Esophagus (tissue), 2 donors: Measurements from ENCODE around the gene ZSCAN5A. TPM values are rescaled to one million over a fixed set of nuclear protein-coding genes. Genes with fewer than 3 reads are reported as not detected.

ENCODE experiments used
- H3K27ac ChIP-seq, 2 donors: one replicate each; pipeline ENCODE4 v1.5.1; 2013; ENCODE audit warnings: low read depth in 2 of 2, mild to moderate bottlenecking in 2 of 2, inconsistent platforms in 1 of 2, low read length in 1 of 2, moderate library complexity in 1 of 2
- H3K27me3 ChIP-seq, 2 donors: one replicate each; pipeline ENCODE4 v1.6.1; 2013; ENCODE audit warnings: low read length in 2 of 2, control low read depth in 1 of 2, mild to moderate bottlenecking in 1 of 2; ENCODE audit not compliant: insufficient read depth in 2 of 2, control insufficient read depth in 1 of 2
- H3K36me3 ChIP-seq, 2 donors: one replicate each; pipeline ENCODE4 v1.6.1; 2013; ENCODE audit warnings: low read length in 1 of 2; ENCODE audit not compliant: control insufficient read depth in 2 of 2, insufficient read depth in 2 of 2
- H3K4me1 ChIP-seq, 2 donors: one replicate each; pipeline ENCODE4 v1.6.1; 2013; ENCODE audit warnings: low read length in 1 of 2; ENCODE audit not compliant: control insufficient read depth in 2 of 2, insufficient read depth in 2 of 2
- H3K4me3 ChIP-seq, 2 donors: one replicate each; pipeline ENCODE4 v1.5.1; 2013; ENCODE audit warnings: low read length in 2 of 2, mild to moderate bottlenecking in 2 of 2, low read depth in 1 of 2, moderate library complexity in 1 of 2
- H3K9me3 ChIP-seq, 2 donors: one replicate each; pipeline ENCODE4 v1.6.1; 2013; ENCODE audit warnings: mild to moderate bottlenecking in 2 of 2, low read depth in 1 of 2, low read length in 1 of 2, moderate library complexity in 1 of 2; ENCODE audit not compliant: control insufficient read depth in 2 of 2, insufficient read depth in 1 of 2
- WGBS, 2 donors: extraction: QIAGEN DNeasy Blood & Tissue Kit; methylation state at CpG; one replicate each; pipeline ENCODE4 v1.1.7; 2013; 5-methylcytosine and 5-hydroxymethylcytosine counted together
- polyA plus RNA-seq, 2 donors: library from polyadenylated mRNA; stranded (reverse); fragments of 200-250 nt; gene quantifications; one replicate each; pipeline ENCODE4 v1.2.3, GENCODE V29; 2013
- donor health status: healthy with polysubstance abuse.
- donor health status: Bipolar disorder and iron deficiency.

Gene ZSCAN5A
- polyA plus RNA-seq, 2 donors: 3.8 to 3.9 TPM

- Histone ChIP-seq H3K4me1 (peaks cover 0 to under 1% of the 10 kb centered on the region in 2 donors), H3K36me3 (peaks cover 0 to 4% of the 10 kb centered on the region in 2 donors), H3K9me3 (no peaks in the 10 kb centered on the region), H3K27me3 (no peaks in the 10 kb centered on the region), H3K4me3 (no peak overlapping the region), H3K27ac (no peak overlapping the region)
Observed at GRCh38 chr19:56290104-56290503, 24.5 kb downstream of the ZSCAN5A start.

DNA sequence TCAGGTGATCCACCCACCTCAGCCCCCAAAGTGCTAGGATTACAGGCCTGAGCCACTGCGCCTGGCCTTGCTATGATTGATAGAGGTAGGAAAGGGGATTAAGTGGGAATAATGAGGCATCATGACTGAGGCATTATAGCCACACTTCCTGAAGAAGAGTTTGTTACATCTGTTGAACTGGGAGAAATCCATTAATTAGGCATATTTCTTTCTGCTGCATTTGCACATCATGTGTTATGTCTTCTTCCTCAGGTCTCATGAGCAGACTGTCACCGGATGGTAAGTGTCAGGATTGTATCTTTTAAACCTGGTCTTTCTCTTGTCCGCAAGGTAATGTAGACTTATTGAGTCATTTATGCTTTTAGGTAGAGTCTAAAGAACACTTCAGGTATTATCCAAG, 29.9 kb downstream of the ZSCAN5A start:
- WGBS, 2 donors: 93 to 95% methylated on average over 3 of the region's 3 CpGs
- H3K4me3 ChIP-seq: no peak overlapping the region
- no peaks in the 10 kb centered on the region for H3K9me3 ChIP-seq
- no peaks in the 10 kb centered on the region for H3K4me1 ChIP-seq
- H3K27ac ChIP-seq: no peak overlapping the region
- H3K27me3 ChIP-seq: no peaks in the 10 kb centered on the region
- H3K36me3 ChIP-seq: no peaks in the 10 kb centered on the region

- Histone ChIP-seq H3K36me3 (no peaks in the 10 kb centered on the region), H3K4me3 (no peak overlapping the region), H3K9me3 (no peaks in the 10 kb centered on the region), H3K27ac (no peak overlapping the region), H3K27me3 (no peaks in the 10 kb centered on the region), H3K4me1 (no peaks in the 10 kb centered on the region)
- 93 to 97% methylated on average over 4 of the region's 4 CpGs for WGBS, 2 donors
Observed at GRCh38 chr19:56282809-56283208, 31.8 kb downstream of the ZSCAN5A start.

DNA sequence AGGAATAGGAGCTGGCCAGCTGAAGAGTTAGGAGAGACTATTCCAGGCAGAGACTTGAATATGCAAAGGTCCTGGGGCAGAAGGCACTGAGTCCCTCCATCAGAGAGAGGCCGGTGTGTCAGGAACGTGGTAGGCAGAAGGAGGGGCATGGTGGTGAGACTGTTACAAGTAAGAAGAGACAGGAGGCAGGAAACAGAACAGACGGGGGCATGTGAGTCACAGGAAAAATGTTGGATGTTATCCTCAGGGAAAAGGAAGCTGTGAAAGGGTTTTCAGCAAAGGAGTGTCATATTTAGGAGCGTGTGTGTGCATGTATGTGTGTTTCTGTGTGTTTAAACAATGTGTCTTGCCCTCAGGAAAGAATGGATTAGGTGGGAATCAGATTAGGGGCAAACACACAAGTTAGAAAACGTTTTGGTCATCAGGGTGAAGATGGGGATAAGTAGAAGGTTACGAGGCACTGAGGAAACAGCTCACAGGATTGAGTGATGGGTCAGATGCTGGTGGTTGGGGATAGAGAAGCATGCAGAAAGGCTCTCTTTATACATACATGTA, 41.0 kb downstream of the ZSCAN5A start:
- no peaks in the 10 kb centered on the region for H3K4me1 ChIP-seq
- H3K4me3 ChIP-seq: no peak overlapping the region
- no peaks in the 10 kb centered on the region for H3K9me3 ChIP-seq
- H3K27ac ChIP-seq: no peak overlapping the region
- 49 to 53% methylated on average over 6 of the region's 6 CpGs for WGBS, 2 donors
- no peaks in the 10 kb centered on the region for H3K36me3 ChIP-seq
- H3K27me3 ChIP-seq: no peaks in the 10 kb centered on the region

DNA sequence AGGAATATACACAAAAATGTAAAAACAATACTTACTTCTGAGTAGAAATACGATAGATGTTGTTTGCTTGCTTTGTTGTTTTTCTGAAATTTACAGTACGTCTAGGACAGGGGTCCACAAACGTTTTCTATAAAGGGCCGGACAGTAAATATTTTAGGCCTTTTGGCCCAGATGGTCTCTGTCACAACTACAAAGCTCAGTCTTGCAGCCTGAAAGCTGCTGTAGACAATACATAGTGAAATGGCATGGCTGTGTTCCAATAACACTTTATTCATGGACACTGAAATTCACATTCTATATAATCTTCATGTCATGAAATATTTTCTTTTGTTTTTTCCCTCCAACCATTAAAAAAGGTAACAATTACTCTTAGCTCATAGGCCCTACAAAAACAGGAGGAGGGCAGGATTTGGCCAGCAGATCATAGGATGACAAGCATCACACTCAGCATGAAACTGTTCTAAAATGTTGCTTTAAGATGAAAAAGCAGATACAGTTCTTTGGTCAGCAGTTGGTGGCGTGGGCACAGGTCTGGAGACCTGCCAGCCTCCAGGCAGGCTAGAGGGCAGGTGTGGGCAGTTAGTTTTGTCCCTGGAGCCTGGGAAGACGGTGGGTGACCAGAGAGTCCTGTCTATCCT, 42.4 kb downstream of the ZSCAN5A start, which contains the start of gene EDDM13:
TSS of gene EDDM13 (plus strand) at position 588 of the 638 bp plus-strand sequence. CDS start 87 bp downstream, outside the sequence.
- 79 to 82% methylated on average over 6 of the region's 6 CpGs for WGBS, 2 donors

GRCh38 chr19:56271151-56271550, 43.5 kb downstream of the ZSCAN5A start:
- Histone ChIP-seq H3K36me3 (no peaks in the 10 kb centered on the region), H3K27ac (no peak overlapping the region), H3K27me3 (no peaks in the 10 kb centered on the region), H3K4me1 (no peaks in the 10 kb centered on the region), H3K4me3 (no peak overlapping the region), H3K9me3 (no peaks in the 10 kb centered on the region)
- WGBS, 2 donors: 73 to 76% methylated on average over 6 of the region's 6 CpGs

More for the DNA sequence above, 42.4 kb downstream of the ZSCAN5A start, which contains the start of gene EDDM13:
- Histone ChIP-seq H3K9me3 (no peaks in the 10 kb centered on the region), H3K27ac (no peak within 1 kb of the TSS), H3K4me3 (no peak within 1 kb of the TSS), H3K4me1 (no peaks in the 10 kb centered on the region), H3K27me3 (no peaks in the 10 kb centered on the region), H3K36me3 (no peaks in the 10 kb centered on the region)

- Histone ChIP-seq H3K9me3 (no peaks in the 10 kb centered on the region), H3K27ac (no peak overlapping the region), H3K27me3 (no peaks in the 10 kb centered on the region), H3K36me3 (no peaks in the 10 kb centered on the region), H3K4me1 (no peaks in the 10 kb centered on the region), H3K4me3 (no peak overlapping the region)
- WGBS, 2 donors: 78 to 86% methylated on average over 3 of the region's 3 CpGs
Observed at GRCh38 chr19:56270676-56271075, 44.0 kb downstream of the ZSCAN5A start.

DNA sequence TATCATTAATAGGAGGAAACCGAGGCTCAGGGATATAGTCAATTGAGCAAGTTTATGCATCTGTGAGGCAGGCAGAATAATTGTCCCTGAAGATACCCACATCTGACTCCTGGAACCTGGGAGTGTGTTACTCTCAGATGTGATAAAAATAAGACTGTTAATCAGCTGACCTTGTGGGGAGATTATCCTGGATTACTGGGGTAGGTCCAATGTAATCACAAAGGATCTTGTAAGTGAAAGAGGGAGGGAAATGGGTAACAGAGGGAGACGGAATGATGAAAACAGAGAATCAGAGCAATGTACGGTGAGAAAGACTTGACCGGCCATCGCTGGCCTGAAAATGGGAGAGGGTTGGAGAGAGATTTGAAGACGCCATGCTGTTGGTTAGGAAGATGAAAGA, 45.3 kb downstream of the ZSCAN5A start:
- WGBS, 2 donors: 83 to 89% methylated on average over 6 of the region's 6 CpGs
- Histone ChIP-seq H3K4me1 (no peaks in the 10 kb centered on the region), H3K27me3 (no peaks in the 10 kb centered on the region), H3K4me3 (no peak overlapping the region), H3K9me3 (no peaks in the 10 kb centered on the region), H3K27ac (no peak overlapping the region), H3K36me3 (no peaks in the 10 kb centered on the region)

GRCh38 chr19:56266051-56266450, 48.6 kb downstream of the ZSCAN5A start:
- Histone ChIP-seq H3K27me3 (no peaks in the 10 kb centered on the region), H3K27ac (no peak overlapping the region), H3K4me3 (no peak overlapping the region), H3K36me3 (no peaks in the 10 kb centered on the region), H3K4me1 (no peaks in the 10 kb centered on the region), H3K9me3 (no peaks in the 10 kb centered on the region)
- 50 to 63% methylated on average over 3 of the region's 3 CpGs for WGBS, 2 donors

GRCh38 chr19:56263319-56263718, 51.3 kb downstream of the ZSCAN5A start:
- no peaks in the 10 kb centered on the region for H3K4me1 ChIP-seq
- H3K27ac ChIP-seq: no peak overlapping the region
- no peak overlapping the region for H3K4me3 ChIP-seq
- no peaks in the 10 kb centered on the region for H3K9me3 ChIP-seq
- H3K27me3 ChIP-seq: no peaks in the 10 kb centered on the region
- H3K36me3 ChIP-seq: no peaks in the 10 kb centered on the region
- 92 to 94% methylated on average over 5 of the region's 5 CpGs for WGBS, 2 donors
